Stimulated activated CD4-positive, alpha-beta T cell treated with anti-CD3 and anti-CD28 coated beads, Interleukin-2, amount 100 ng/mL, for 24 hours (primary cell): Measurements from ENCODE around the gene PRSS38.

Experiments used
- DNase-seq, 2 donors: peaks; one replicate each; pipeline ENCODE4 v3.0.0-alpha.2; 2020

PRSS38 gene

DNA sequence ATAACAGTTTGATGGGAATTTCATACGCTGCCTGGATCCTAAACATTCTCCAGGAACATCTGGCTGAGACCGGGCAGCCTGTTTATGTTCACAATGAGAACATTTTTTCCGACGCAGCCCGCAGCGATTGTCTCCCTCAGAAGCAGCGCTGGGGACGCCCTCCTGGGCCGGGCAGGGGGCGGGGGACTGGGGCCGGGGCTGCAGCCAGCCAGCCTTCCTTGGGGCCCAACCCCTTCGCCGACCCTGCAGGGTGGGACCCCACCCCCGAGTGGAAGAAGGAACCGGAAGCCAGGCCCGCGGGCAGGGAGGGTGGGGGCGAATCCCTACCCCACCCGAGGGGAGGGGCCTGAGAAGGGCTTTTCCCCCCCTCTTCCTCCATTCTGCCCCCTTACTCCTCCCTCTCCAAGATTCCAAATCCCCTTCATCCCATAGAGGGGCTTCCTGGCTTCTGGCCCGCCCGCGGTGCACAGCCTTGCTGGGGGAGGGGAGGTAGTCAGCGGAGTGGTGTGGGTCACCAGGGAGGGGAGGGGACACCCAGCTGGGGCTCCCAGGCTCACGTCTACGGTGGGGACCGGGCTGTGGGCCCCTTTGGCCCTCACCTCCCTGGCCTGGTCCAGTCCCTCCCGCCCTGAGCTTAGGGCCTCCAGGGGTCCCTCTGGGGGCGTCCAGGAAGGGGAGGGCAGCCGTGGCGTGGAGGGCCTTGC is 71.7 kb downstream of the PRSS38 start:
- DNase-seq, result peak; percentile 36 to 38

DNA sequence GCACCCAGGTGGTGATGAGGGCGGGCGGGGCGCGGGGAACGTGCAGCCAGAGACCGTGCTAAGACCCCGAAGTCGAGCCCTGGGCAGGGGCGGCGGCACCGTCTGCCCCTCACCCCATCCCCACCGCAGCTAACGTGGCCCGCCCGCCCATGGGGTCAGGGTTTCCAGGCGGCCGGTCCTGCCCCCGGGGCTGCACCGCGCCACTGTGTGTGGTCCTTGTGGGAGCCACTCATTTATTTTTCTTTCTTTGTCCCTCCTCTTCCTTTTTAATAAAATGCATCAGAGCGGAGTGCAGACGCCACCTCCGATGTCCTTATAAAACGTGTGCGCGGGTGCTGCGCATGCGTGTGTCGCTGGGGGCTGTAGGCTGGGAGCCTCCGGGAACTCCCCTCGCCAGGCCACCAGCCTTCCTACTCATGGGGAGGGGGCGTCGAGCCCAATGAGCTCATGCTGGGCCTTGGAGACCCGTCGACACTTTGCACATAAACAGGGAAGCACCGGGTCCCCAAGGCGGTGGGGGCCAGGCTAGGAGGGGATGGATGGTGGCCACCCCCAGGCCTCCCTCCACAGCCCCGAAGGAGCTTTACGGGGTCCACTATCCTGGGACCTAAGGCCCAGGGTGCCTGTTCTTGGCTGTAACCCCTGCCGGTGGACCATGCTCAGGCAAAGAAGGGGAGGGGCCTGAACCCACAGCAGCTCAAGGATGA is 72.4 kb downstream of the PRSS38 start:
- peak; percentile 20 to 48 for DNase-seq

- DNase-seq, result peak in 1 of 2 donors; percentile 16
Measured at GRCh38 chr1:227888404-227889046, 73.0 kb downstream of the PRSS38 start.

- DNase-seq, result peak in 1 of 2 donors; percentile 15
Measured at GRCh38 chr1:227889047-227889862, 73.8 kb downstream of the PRSS38 start.

GRCh38 chr1:227889863-227890405 is 74.5 kb downstream of the PRSS38 start:
- DNase-seq, result peak in 1 of 2 donors; percentile 13

DNA sequence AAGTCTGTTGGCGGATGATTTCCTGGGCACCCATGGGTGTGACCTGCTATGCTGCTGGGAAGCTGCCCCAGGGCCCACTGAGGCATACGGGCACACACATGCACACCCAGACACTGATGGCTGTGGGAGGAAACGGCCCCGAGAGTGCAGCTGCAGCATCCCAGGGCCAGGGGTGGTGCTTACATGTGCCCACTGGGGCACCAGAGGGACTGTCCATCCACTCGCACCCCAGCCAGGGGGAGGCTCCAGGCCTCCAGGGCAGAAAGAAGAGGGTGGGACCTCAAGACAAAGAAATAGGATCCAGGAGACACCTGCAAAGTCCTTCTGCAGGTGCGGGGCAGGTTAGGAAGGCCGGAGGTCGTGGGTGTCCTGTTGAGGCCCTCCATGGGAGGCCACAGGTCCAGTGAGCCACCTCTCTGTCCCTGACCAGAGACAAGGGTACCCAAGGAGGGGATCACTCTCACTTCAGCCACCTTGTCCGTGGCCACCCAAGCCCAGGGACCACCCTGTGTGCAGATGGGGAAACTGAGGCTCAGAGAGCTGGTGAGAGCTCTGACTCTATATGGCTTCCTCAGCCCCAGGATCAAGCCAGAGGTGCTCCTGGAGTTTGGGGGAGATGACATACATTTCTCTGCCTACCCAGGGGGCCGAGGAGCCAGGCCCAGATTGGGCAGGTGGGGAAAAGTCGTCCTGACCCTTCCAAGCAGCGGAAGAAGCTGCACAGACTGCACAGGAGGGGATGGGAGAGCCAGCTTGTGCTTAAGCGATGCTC is 75.2 kb downstream of the PRSS38 start:
- peak in 1 of 2 donors; percentile 14 for DNase-seq

- peak in 1 of 2 donors; percentile 15 for DNase-seq
Measured at GRCh38 chr1:227891223-227891954, 75.9 kb downstream of the PRSS38 start.

DNA sequence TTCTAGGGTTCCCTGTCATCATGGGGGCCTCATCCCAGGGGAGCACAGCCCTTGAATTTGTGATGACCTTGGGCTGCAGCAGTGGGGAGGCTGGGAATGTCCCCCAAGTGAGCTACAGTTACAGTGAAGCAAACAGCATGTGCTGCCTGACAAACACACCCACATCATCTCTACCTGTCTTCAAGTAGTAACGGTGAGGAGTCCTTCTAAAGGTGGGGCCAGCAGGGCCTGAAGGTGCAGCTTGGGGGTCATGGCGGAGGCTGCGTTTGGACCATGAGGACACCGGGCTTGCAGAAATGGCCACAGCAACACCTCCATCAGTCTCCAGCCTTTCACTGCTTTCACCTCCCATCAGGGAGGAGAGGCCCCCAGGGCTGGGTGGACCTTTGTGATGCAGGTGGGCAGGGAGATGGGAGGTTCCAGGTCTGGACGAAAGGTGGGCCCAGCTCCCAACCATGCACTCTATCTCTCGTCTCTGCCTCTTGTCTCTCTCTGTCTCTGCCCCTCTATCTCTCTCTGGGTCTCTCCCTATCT is 76.5 kb downstream of the PRSS38 start:
- DNase-seq, result peak in 1 of 2 donors; percentile 14

GRCh38 chr1:227892489-227893299 is 77.2 kb downstream of the PRSS38 start:
- DNase-seq, result peak in 1 of 2 donors; percentile 15

DNA sequence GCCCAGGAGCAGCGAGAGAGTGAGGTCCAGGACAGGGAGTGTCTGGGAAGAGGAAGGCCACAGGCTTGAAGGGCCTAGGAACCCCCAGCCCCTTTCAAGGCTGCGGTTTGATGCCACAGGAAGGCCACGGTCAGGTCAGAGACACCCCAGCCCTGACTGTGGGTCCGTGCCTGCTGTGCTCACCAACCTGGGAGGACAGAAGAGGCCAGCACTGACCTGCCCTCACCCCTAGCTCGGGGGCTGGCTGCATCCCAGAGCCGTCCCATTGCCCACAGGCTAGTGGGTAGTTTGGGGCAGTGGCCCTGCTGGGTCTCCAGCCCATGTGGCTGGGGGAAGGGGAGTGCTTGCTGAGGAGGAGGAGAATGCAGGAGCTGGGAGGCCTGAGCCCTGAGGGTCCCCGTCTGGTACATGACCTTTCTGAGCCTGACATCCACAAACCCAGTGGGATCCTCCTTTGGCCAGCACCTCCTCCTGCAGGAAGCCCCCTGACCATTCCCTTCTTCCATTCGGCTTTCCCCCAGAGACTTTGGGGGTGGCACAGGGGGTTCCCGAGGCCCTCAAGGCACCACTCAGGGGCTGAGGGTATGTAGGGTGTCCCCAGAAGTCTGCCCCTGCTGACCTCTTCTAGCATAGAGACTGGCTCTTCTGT is 77.9 kb downstream of the PRSS38 start:
- peak in 1 of 2 donors; percentile 10 for DNase-seq

DNA sequence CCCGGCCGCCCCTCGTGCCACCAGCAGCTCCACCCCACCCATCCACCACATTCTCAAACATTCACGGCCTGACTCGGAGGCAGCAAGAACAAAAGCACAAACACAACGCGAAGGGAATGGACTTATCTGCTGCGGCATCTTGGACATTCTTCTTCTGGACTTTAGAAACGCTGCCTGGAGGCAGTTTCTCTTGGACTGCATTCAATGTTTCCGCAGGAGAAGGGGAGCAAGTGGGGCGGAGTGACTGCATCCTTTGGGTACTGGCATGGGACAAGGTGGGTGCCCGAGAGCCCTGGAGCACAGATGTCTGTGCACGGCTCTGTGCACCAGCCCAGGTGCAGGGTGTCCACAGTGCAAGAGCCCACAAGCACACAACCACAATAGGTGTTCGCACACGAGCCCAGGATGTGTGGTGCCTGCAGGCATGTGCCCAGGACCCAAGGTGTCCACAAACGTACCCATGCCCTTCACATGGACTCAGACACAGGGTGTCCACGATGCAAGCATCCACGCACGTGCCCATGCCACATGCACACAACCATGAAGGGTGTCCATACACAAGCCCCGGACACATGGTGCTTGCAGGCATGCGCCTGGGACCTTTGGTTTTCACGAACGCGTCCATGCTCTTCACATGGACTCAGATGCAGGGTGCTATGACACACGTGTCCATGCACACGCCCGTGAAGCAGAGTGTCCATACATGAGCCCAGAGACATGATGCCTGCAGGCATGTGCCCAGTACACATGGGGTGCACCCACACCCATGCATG is 78.7 kb downstream of the PRSS38 start:
- peak in 1 of 2 donors; percentile 12 for DNase-seq

DNA sequence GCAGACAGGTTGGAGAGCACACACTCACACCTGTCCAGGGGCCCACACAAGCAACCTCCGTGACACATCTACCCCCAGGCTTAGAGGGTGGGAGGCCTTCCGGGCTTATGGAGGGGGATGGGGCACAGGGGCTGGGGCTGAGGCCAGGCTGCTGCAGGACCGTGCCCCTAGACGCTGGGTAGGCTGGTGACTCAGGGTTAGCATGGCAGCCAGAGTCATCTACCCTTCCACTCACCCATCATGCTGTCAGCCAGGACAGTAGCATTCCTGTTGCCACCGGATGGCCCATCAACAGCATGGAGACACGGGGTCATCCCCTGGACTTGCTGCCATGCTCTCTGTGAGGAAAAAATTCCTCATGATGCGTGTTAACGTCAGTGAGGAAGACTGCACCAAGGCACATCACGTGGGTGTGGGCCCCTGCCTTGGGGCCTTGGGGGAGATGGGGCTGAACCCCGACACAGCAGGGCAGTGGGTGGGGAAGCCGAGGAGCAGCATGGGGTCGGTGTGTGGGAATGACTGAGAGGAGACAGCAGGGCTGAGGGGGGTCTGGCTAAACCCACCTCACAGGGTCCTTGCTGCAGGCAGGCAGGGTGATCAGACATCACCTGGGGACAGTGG is 79.5 kb downstream of the PRSS38 start:
- DNase-seq, result peak in 1 of 2 donors; percentile 13
